ENCODE measurements around the gene C19orf81.
"Not testable (repeated sequence)": the region's sequence is repeated elsewhere in the genome, so short reads cannot be mapped to it uniquely, and the experiment has no call there.

The C19orf81 gene

DNA sequence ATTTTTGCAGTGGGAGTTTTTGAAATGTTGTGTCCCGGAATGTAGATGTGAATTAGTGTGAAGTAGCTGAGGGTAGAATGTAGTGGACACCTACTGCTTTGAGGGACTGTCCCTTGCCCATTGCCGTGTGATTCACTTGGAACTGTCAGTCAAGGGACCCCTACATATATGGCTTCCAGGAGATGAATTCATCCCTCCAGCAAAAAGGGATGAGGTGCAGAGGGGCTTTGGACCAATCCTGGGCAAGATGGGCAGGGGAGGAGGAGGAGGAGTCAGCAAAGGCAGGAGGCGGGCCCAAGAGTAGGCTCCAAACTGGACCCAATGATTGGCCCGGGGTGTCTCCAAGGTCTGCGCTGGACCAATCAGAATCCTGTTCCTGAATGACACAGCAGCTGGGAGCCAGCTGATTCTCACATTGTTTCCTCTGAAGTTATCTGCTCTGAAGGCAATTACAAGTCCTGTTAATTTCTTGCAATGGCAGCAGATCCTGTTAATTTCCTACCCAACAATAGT lies 28.8 kb upstream of the C19orf81 start:
- not testable (repeated sequence) for H3K27me3 Mint-ChIP-seq; H3K4me1 Mint-ChIP-seq (ENCODE audit: low read depth); H3K36me3 Mint-ChIP-seq (ENCODE audit: low read depth); DNase-seq; H3K27ac Mint-ChIP-seq; H3K9me3 Mint-ChIP-seq; H3K4me3 Mint-ChIP-seq

GRCh38 chr19:50624949-50625600 lies 24.2 kb upstream of the C19orf81 start:
- Mint-ChIP-seq H3K27me3 (peaks cover 4% of the 10 kb centered on the region), H3K36me3 (ENCODE audit: low read depth) (no peaks in the 10 kb centered on the region), H3K4me3 (no peak overlapping the region), H3K4me1 (ENCODE audit: low read depth) (no peaks in the 10 kb centered on the region), H3K27ac (no peak overlapping the region), H3K9me3 (no peaks in the 10 kb centered on the region)
- no peak for DNase-seq

DNA sequence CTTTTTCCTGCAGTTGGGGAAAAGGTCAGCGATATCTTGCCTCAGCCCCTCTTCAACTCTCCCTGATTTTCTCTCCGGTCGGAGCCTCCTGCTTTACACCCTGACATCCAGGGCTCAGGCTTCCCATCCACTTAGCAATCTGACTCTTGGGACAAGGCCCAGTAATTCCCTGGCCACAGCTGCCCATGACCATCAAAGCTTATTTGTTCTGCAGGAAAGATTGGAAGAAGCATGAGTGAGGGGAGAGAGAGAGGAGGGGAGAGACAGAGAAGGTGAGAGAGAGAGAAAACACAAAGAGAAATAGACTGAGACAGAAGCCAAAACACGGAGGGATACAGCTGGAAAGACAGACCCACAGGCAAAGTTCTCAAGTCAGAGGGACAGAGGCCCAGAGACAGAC lies 23.2 kb upstream of the C19orf81 start:
- Mint-ChIP-seq H3K4me3 (no peak overlapping the region), H3K27ac (no peak overlapping the region), H3K9me3 (no peaks in the 10 kb centered on the region), H3K36me3 (ENCODE audit: low read depth) (no peaks in the 10 kb centered on the region), H3K4me1 (ENCODE audit: low read depth) (no peaks in the 10 kb centered on the region), H3K27me3 (peaks cover 4% of the 10 kb centered on the region)
- no peak for DNase-seq

GRCh38 chr19:50626795-50627194 lies 22.4 kb upstream of the C19orf81 start:
- Mint-ChIP-seq H3K4me1 (ENCODE audit: low read depth) (no peaks in the 10 kb centered on the region), H3K36me3 (ENCODE audit: low read depth) (no peaks in the 10 kb centered on the region), H3K27ac (no peak overlapping the region)

DNA sequence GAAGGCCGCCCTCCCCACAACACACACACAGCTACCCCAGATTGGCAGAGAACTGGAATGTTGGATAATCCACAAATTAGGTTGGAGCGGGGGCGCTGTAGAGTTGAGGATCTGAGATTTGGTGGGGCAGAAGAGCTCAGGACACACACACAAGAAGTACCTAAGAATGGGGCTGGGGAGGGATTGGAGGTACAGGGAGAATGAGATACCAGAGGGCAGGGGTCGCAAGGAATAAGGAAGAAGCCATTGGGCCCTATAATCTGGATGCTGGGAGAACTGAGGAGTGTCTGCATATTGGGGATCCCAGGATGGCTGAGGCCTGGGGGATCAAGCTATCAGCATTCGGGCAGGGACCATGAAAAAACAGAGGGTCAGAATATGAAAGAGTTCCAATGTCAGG lies 21.1 kb upstream of the C19orf81 start:
- H3K4me3 Mint-ChIP-seq = no peak overlapping the region
- no peaks in the 10 kb centered on the region for H3K4me1 Mint-ChIP-seq (ENCODE audit: low read depth)
- H3K27me3 Mint-ChIP-seq = peaks cover 10% of the 10 kb centered on the region
- no peak overlapping the region for H3K27ac Mint-ChIP-seq
- DNase-seq = no peak
- no peaks in the 10 kb centered on the region for H3K36me3 Mint-ChIP-seq (ENCODE audit: low read depth)
- peaks cover 2% of the 10 kb centered on the region for H3K9me3 Mint-ChIP-seq

More at GRCh38 chr19:50626795-50627194, 22.4 kb upstream of the C19orf81 start:
- no peak for DNase-seq
- Mint-ChIP-seq H3K27me3 (peaks cover 8% of the 10 kb centered on the region), H3K4me3 (no peak overlapping the region), H3K9me3 (no peaks in the 10 kb centered on the region)

- H3K36me3 Mint-ChIP-seq (ENCODE audit: low read depth) = peaks cover 3% of the 10 kb centered on the region
- H3K27me3 Mint-ChIP-seq = peaks cover 14% of the 10 kb centered on the region
- no peak overlapping the region for H3K27ac Mint-ChIP-seq
- H3K4me1 Mint-ChIP-seq (ENCODE audit: low read depth) = no peaks in the 10 kb centered on the region
- H3K4me3 Mint-ChIP-seq = no peak overlapping the region
- peaks cover 6% of the 10 kb centered on the region for H3K9me3 Mint-ChIP-seq
- DNase-seq = no peak
These were observed 20.7 kb upstream of the C19orf81 start for GRCh38 chr19:50628551-50628950.

- Mint-ChIP-seq H3K9me3 (peaks cover 11% of the 10 kb centered on the region), H3K36me3 (ENCODE audit: low read depth) (peaks cover 3% of the 10 kb centered on the region), H3K4me1 (ENCODE audit: low read depth) (no peaks in the 10 kb centered on the region), H3K27me3 (peaks cover 14% of the 10 kb centered on the region), H3K4me3 (no peak overlapping the region), H3K27ac (no peak overlapping the region)
- no peak for DNase-seq
These were observed 20.1 kb upstream of the C19orf81 start for GRCh38 chr19:50629194-50629593.

GRCh38 chr19:50629801-50630200 lies 19.4 kb upstream of the C19orf81 start:
- no peak overlapping the region for H3K27ac Mint-ChIP-seq

GRCh38 chr19:50632151-50632835 lies 17.0 kb upstream of the C19orf81 start:
- H3K27ac Mint-ChIP-seq = no peak overlapping the region
- peaks cover 37% of the 10 kb centered on the region for H3K27me3 Mint-ChIP-seq
- H3K36me3 Mint-ChIP-seq (ENCODE audit: low read depth) = peaks cover 6% of the 10 kb centered on the region
- no peak overlapping the region for H3K4me3 Mint-ChIP-seq
- DNase-seq = no peak
- no peaks in the 10 kb centered on the region for H3K4me1 Mint-ChIP-seq (ENCODE audit: low read depth)
- H3K9me3 Mint-ChIP-seq = peaks cover 22% of the 10 kb centered on the region

More at GRCh38 chr19:50629801-50630200, 19.4 kb upstream of the C19orf81 start:
- Mint-ChIP-seq H3K4me3 (no peak overlapping the region), H3K36me3 (ENCODE audit: low read depth) (peaks cover 3% of the 10 kb centered on the region), H3K9me3 (peaks cover 12% of the 10 kb centered on the region), H3K4me1 (ENCODE audit: low read depth) (no peaks in the 10 kb centered on the region), H3K27me3 (peaks cover 14% of the 10 kb centered on the region)
- DNase-seq = no peak

GRCh38 chr19:50633359-50633758 lies 15.9 kb upstream of the C19orf81 start:
- Mint-ChIP-seq H3K4me3 (no peak overlapping the region), H3K36me3 (ENCODE audit: low read depth) (peaks cover 6% of the 10 kb centered on the region), H3K4me1 (ENCODE audit: low read depth) (no peaks in the 10 kb centered on the region), H3K9me3 (peaks cover 22% of the 10 kb centered on the region), H3K27me3 (peaks cover 46% of the 10 kb centered on the region), H3K27ac (no peak overlapping the region)
- no peak for DNase-seq

DNA sequence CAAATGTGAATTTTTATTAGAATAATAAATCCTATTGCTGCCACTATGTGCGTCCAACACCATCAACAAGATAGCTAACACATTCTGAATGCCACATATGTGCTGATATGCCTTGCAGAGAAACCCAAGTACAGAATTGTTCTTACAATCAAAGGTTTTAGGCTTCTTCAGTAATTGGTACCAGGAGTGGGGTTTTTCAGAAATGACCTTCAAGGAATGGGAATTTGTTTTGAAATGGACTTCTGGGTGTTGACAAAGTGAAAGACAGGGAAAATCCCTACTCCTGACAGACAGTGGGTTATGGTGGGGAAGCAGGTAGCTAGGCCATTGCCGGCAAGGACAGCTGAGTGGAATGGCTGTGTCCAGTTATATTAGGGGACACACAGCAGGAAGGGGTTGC lies 15.3 kb upstream of the C19orf81 start:
- Mint-ChIP-seq H3K4me3 (no peak overlapping the region), H3K9me3 (peaks cover 22% of the 10 kb centered on the region), H3K27ac (no peak overlapping the region), H3K27me3 (peaks cover 49% of the 10 kb centered on the region), H3K36me3 (ENCODE audit: low read depth) (peaks cover 6% of the 10 kb centered on the region), H3K4me1 (ENCODE audit: low read depth) (peaks cover 3% of the 10 kb centered on the region)
- DNase-seq = no peak

GRCh38 chr19:50636317-50637085 lies 12.7 kb upstream of the C19orf81 start:
- Mint-ChIP-seq H3K36me3 (ENCODE audit: low read depth) (peaks cover 6% of the 10 kb centered on the region), H3K4me3 (no peak overlapping the region), H3K27me3 (peaks cover 61% of the 10 kb centered on the region), H3K4me1 (ENCODE audit: low read depth) (peaks cover 6% of the 10 kb centered on the region), H3K9me3 (peaks cover 22% of the 10 kb centered on the region), H3K27ac (no peak overlapping the region)
- no peak for DNase-seq

DNA sequence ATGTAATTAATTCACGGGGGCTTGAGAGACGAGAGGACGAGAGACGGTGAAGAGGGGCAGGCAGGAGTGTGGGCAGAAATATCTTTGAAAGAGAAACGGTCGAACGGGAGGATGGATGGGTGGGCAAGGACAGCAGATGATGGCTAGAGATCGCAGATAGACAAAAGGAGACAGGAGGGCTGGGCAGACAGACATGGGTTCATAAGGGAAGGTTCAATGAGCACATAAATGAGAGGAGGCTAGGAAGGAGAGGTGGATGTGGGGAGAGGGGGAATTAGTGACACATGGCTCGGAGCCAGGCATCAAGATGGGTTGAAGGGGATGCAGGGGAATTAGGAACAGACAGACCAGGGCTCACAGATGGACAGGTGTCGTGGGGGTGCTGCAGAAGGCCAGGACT lies 10.6 kb upstream of the C19orf81 start:
- Mint-ChIP-seq H3K36me3 (ENCODE audit: low read depth) (peaks cover 4% of the 10 kb centered on the region), H3K4me1 (ENCODE audit: low read depth) (peaks cover 6% of the 10 kb centered on the region), H3K4me3 (no peak overlapping the region), H3K9me3 (peaks cover 15% of the 10 kb centered on the region), H3K27me3 (peaks cover 63% of the 10 kb centered on the region), H3K27ac (no peak overlapping the region)
- no peak for DNase-seq

- Mint-ChIP-seq H3K27me3 (peaks cover 63% of the 10 kb centered on the region), H3K36me3 (ENCODE audit: low read depth) (peaks cover 4% of the 10 kb centered on the region)
These were observed 9.8 kb upstream of the C19orf81 start, which contains the start of gene SYT3 for GRCh38 chr19:50639121-50640112. Gene SYT3 (minus strand): TSS chr19:50639881. CDS start chr19:50637411, 2,470 bp downstream.

More at GRCh38 chr19:50639121-50640112, 9.8 kb upstream of the C19orf81 start, which contains the start of gene SYT3:
- DNase-seq = peak; percentile 56
- Mint-ChIP-seq H3K4me1 (ENCODE audit: low read depth) (peaks cover 6% of the 10 kb centered on the region), H3K27ac (no peak within 1 kb of the TSS), H3K9me3 (peaks cover 10% of the 10 kb centered on the region), H3K4me3 (peak within 1 kb of the TSS; percentile 67)

All from activated T-cell treated with anti-CD3 and anti-CD28 coated beads, Interleukin-2, amount 50 U/mL, for 24 hours (primary cell).